Fibroblast of lung (primary cell): ENCODE measurements around the gene PTHLH. TPM values are rescaled to one million over a fixed set of nuclear protein-coding genes. Genes with fewer than 3 reads are reported as not detected.

Experiments
- DNase-seq, 2 donors: peaks; one replicate each; pipeline versions ENCODE4 v3.0.0 to v3.0.0-alpha.2; 2010; ENCODE audit warnings: low read depth in 2 of 2
- H2AFZ ChIP-seq: 2 replicates; pipeline ENCODE4 v1.5.1; 2012; ENCODE audit warnings: low read length, control low read depth, inconsistent platforms
- H3K27ac ChIP-seq: 2 replicates; pipeline ENCODE4 v1.5.1; 2011; ENCODE audit warnings: low read length, control low read depth; ENCODE audit not compliant: insufficient read depth
- H3K27me3 ChIP-seq: 2 replicates; pipeline ENCODE4 v1.5.1; 2011; ENCODE audit warnings: mild to moderate bottlenecking, low read length; ENCODE audit not compliant: control insufficient read depth, insufficient read depth
- H3K36me3 ChIP-seq: 2 replicates; pipeline ENCODE4 v1.5.1; 2011; ENCODE audit warnings: low read length; ENCODE audit not compliant: control insufficient read depth, insufficient read depth
- H3K4me1 ChIP-seq: 2 replicates; pipeline ENCODE4 v1.5.1; 2011; ENCODE audit warnings: low read length; ENCODE audit not compliant: control insufficient read depth, insufficient read depth; ENCODE audit errors: extremely low read depth
- H3K4me2 ChIP-seq: 2 replicates; pipeline ENCODE4 v1.5.1; 2011; ENCODE audit warnings: low read length, control low read depth; ENCODE audit not compliant: insufficient read depth; ENCODE audit errors: extremely low read depth
- H3K4me3 ChIP-seq, 4 experiments: fragments of 200-600 bp in 1 of 4; sonication (generic) in 1 of 4; replicated peaks in 1 of 4; 2 replicates each; pipeline ENCODE4 v1.5.1; 2011 to 2016; ENCODE audit warnings: low read length in 4 of 4, low read depth in 3 of 4, mild to moderate bottlenecking in 3 of 4, control low read depth in 2 of 4, inconsistent platforms in 1 of 4, mixed read lengths in 1 of 4; ENCODE audit not compliant: insufficient read depth in 1 of 4; ENCODE audit errors: control extremely low read depth in 1 of 4
- H3K79me2 ChIP-seq: 2 replicates; pipeline ENCODE4 v1.5.1; 2012; ENCODE audit warnings: mild to moderate bottlenecking, low read length, inconsistent platforms; ENCODE audit not compliant: control insufficient read depth, insufficient read depth
- H3K9ac ChIP-seq: 2 replicates; pipeline ENCODE4 v1.5.1; 2011; ENCODE audit warnings: mild to moderate bottlenecking, low read length, control low read depth; ENCODE audit not compliant: insufficient read depth
- H3K9me3 ChIP-seq: 2 replicates; pipeline ENCODE4 v1.5.1; 2012; ENCODE audit warnings: low read depth, low read length; ENCODE audit not compliant: control insufficient read depth, insufficient read depth
- H4K20me1 ChIP-seq: 2 replicates; pipeline ENCODE4 v1.5.1; 2011; ENCODE audit warnings: low read length; ENCODE audit not compliant: control insufficient read depth, insufficient read depth; ENCODE audit errors: extremely low read depth
- EZH2 ChIP-seq: IDR thresholded peaks from 2 replicates; pipeline ENCODE4 v1.5.1; 2012; ENCODE audit warnings: low read length, control low read depth, mild to moderate bottlenecking; ENCODE audit errors: missing control alignments
- polyA plus RNA-seq, 2 donors: library from polyadenylated mRNA; depleted of rRNA in 1 of 2; stranded (reverse) in 1 of 2; unstranded in 1 of 2; fragments of >200 nt; gene quantifications; 2 replicates each; pipeline ENCODE4 v1.2.1, GENCODE V29; 2011 to 2012; ENCODE audit warnings: missing spikeins in 1 of 2
- total RNA-seq: library from RNA; depleted of rRNA; stranded (reverse); fragments of >200 nt; gene quantifications from 2 replicates; pipeline ENCODE4 v1.2.1, GENCODE V29; 2014
- TF ChIP-seq, protein P1 (sequence below), 2 donors: IDR thresholded peaks in 1 of 2; conservative IDR thresholded peaks in 1 of 2; 1 replicate in 1 of 2; 2 replicates in 1 of 2; pipeline ENCODE4 v1.5.1; 2011 to 2012; ENCODE audit warnings: low read length in 2 of 2, control low read depth in 1 of 2, inconsistent platforms in 1 of 2, low read depth in 1 of 2, mild to moderate bottlenecking in 1 of 2

PTHLH gene
- total and polyA plus RNA-seq, 2 donors (not counting 1 experiment from before 2014, with no cell fraction given) = 1.1 to 1.8 TPM

DNA sequence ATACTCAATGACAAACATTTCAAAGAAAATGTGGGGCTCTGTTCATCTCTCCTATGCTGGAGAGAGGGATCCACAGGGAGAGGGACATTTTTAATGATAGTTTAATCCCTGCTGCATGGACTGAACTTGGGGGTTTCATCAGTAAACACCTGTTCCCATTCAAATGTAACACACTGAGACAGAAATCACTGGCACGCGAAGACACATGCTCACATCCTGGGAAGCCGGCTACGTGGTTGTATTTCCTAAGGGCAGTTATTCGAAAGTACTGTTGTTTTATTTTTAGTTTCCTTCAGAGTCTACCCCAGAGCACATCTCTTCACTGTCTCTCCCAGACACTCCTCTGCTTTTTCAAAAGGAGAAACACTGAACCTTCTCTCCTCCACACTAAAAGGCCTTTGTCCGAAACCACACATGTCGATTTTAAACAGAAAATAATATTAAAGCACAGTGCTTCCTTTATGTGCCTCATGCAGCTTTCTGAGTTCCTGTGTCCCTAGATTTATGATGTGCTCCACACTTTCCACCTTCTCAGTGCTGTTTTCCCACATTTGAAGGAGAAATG, 52.8 kb downstream of the PTHLH start:
- no peaks in the 10 kb centered on the region for H4K20me1 ChIP-seq
- no peak overlapping the region for H3K4me2 ChIP-seq
- no peaks in the 10 kb centered on the region for H3K9me3 ChIP-seq
- H3K4me1 ChIP-seq = no peaks in the 10 kb centered on the region
- H3K9ac ChIP-seq = no peak overlapping the region
- H3K79me2 ChIP-seq = no peaks in the 10 kb centered on the region
- no peak overlapping the region for H3K27ac ChIP-seq
- H2AFZ ChIP-seq = no peak overlapping the region
- H3K27me3 ChIP-seq = no peaks in the 10 kb centered on the region
- no peaks in the 10 kb centered on the region for H3K36me3 ChIP-seq
- H3K4me3 ChIP-seq = no peak overlapping the region
- TF ChIP-seq, protein P1, sequence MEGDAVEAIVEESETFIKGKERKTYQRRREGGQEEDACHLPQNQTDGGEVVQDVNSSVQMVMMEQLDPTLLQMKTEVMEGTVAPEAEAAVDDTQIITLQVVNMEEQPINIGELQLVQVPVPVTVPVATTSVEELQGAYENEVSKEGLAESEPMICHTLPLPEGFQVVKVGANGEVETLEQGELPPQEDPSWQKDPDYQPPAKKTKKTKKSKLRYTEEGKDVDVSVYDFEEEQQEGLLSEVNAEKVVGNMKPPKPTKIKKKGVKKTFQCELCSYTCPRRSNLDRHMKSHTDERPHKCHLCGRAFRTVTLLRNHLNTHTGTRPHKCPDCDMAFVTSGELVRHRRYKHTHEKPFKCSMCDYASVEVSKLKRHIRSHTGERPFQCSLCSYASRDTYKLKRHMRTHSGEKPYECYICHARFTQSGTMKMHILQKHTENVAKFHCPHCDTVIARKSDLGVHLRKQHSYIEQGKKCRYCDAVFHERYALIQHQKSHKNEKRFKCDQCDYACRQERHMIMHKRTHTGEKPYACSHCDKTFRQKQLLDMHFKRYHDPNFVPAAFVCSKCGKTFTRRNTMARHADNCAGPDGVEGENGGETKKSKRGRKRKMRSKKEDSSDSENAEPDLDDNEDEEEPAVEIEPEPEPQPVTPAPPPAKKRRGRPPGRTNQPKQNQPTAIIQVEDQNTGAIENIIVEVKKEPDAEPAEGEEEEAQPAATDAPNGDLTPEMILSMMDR (conservative IDR thresholded peaks at IDR 0.05 in 1 of 2, IDR thresholded peaks at IDR 0.05 in 1 of 2; ENCODE audit: low read depth in 1 of 2, low read length in 2 of 2) = no peak
- no peak for DNase-seq

DNA sequence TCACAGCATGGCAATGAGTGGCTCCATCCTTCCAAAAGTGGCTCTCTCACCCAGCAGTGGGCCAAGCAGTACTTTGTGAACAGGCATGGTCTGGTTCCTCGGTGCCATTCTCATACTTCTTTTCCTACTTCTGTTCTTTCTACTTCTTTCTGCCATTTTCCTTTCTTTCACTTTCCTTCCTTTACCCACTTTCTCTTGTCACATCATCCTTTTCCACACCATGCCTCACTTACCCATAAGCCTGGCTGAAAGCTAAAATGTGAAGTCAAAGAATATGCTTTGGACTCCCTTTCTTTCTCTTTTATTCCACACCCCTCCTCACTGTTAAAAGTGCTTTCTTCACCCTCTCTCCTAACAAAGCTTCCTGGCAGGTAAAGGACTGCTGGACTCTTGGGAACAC, 57.0 kb downstream of the PTHLH start:
- no peak for TF ChIP-seq EZH2
- TF ChIP-seq, protein P1 (conservative IDR thresholded peaks at IDR 0.05 in 1 of 2, IDR thresholded peaks at IDR 0.05 in 1 of 2; ENCODE audit: low read depth in 1 of 2, low read length in 2 of 2) = no peak
- no peak overlapping the region for H3K9ac ChIP-seq
- H3K27ac ChIP-seq = no peak overlapping the region
- no peak overlapping the region for H3K4me3 ChIP-seq
- no peak overlapping the region for H2AFZ ChIP-seq
- H3K4me1 ChIP-seq = no peaks in the 10 kb centered on the region
- H3K36me3 ChIP-seq = no peaks in the 10 kb centered on the region
- no peak overlapping the region for H3K4me2 ChIP-seq
- H3K9me3 ChIP-seq = no peaks in the 10 kb centered on the region
- no peaks in the 10 kb centered on the region for H3K27me3 ChIP-seq
- no peak for DNase-seq
- H3K79me2 ChIP-seq = no peaks in the 10 kb centered on the region
- H4K20me1 ChIP-seq = no peaks in the 10 kb centered on the region

DNA sequence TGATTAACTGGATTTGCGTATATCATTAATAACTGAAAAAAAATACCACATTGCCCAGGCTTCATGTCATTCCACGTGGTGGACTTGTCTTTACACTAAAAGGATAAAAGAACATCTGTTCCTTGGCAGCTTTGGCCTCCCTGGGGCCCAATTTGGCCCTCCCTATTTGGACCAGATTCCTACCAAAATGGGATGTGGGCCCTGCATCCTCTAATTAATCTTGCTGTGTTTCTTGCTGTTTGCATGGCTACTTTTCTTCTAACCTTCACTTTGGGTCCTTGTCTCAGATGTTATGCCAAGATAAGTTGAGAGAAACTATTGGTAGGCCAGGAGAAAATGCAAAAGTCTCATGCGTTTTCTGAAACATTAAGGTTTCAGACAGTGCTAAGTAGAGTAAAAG, 57.5 kb downstream of the PTHLH start:
- no peaks in the 10 kb centered on the region for H3K4me1 ChIP-seq
- H4K20me1 ChIP-seq = no peaks in the 10 kb centered on the region
- no peak overlapping the region for H3K4me2 ChIP-seq
- no peak overlapping the region for H3K9ac ChIP-seq
- H3K9me3 ChIP-seq = no peaks in the 10 kb centered on the region
- H2AFZ ChIP-seq = no peak overlapping the region
- no peaks in the 10 kb centered on the region for H3K27me3 ChIP-seq
- no peak for DNase-seq
- no peak overlapping the region for H3K4me3 ChIP-seq
- TF ChIP-seq, protein P1 (conservative IDR thresholded peaks at IDR 0.05 in 1 of 2, IDR thresholded peaks at IDR 0.05 in 1 of 2; ENCODE audit: low read depth in 1 of 2, low read length in 2 of 2) = no peak
- no peak for TF ChIP-seq EZH2
- no peaks in the 10 kb centered on the region for H3K79me2 ChIP-seq
- no peak overlapping the region for H3K27ac ChIP-seq
- H3K36me3 ChIP-seq = no peaks in the 10 kb centered on the region
